Measurements from ENCODE around the gene BEND3. TPM values are rescaled to one million over a fixed set of nuclear protein-coding genes. Genes with fewer than 3 reads are reported as not detected.

Gene BEND3
- total and polyA plus RNA-seq, 2 experiments from 2014 or later: 9.2 to 33.7 TPM

GRCh38 chr6:107122748-107123147, 7.4 kb upstream of the BEND3 start:
- H3K4me1 Mint-ChIP-seq: peaks cover 34% of the 10 kb centered on the region
- H3K4me1 ChIP-seq (ENCODE audit: insufficient read depth): peaks cover 12% of the 10 kb centered on the region
- DNase-seq (ENCODE audit: low spot score) (no peak), ATAC-seq (no peak)
- peaks cover 3% of the 10 kb centered on the region for H3K27me3 Mint-ChIP-seq (ENCODE audit: insufficient read depth, low read depth, poor library complexity)
- no peaks in the 10 kb centered on the region for H3K27me3 ChIP-seq (ENCODE audit: insufficient read depth)
- no peak overlapping the region for H3K27ac Mint-ChIP-seq
- no peaks in the 10 kb centered on the region for H3K9me2 ChIP-seq (ENCODE audit: insufficient read depth)
- 0 out of 2 replicates have a peak, but pooled peaks cover 5% of the 10 kb centered on the region for H3F3A ChIP-seq (replicated peaks; ENCODE audit: low read depth)
- TF ChIP-seq JUNB (IDR thresholded peaks at IDR 0.05; ENCODE audit: unreplicated experiment) (no peak), POLR2AphosphoS5 (IDR thresholded peaks at IDR 0.05; ENCODE audit: low read depth) (no peak), ZNF114 (CRISPR knock-in tag; IDR thresholded peaks at IDR 0.05) (no peak), ZNF331 (CRISPR knock-in tag; IDR thresholded peaks at IDR 0.05; ENCODE audit: low read depth) (no peak), ETS1 (IDR thresholded peaks at IDR 0.05) (no peak), CREB1 (CRISPR knock-in tag; IDR thresholded peaks at IDR 0.05; ENCODE audit: low read depth) (no peak)
- TF ChIP-seq, protein P1, sequence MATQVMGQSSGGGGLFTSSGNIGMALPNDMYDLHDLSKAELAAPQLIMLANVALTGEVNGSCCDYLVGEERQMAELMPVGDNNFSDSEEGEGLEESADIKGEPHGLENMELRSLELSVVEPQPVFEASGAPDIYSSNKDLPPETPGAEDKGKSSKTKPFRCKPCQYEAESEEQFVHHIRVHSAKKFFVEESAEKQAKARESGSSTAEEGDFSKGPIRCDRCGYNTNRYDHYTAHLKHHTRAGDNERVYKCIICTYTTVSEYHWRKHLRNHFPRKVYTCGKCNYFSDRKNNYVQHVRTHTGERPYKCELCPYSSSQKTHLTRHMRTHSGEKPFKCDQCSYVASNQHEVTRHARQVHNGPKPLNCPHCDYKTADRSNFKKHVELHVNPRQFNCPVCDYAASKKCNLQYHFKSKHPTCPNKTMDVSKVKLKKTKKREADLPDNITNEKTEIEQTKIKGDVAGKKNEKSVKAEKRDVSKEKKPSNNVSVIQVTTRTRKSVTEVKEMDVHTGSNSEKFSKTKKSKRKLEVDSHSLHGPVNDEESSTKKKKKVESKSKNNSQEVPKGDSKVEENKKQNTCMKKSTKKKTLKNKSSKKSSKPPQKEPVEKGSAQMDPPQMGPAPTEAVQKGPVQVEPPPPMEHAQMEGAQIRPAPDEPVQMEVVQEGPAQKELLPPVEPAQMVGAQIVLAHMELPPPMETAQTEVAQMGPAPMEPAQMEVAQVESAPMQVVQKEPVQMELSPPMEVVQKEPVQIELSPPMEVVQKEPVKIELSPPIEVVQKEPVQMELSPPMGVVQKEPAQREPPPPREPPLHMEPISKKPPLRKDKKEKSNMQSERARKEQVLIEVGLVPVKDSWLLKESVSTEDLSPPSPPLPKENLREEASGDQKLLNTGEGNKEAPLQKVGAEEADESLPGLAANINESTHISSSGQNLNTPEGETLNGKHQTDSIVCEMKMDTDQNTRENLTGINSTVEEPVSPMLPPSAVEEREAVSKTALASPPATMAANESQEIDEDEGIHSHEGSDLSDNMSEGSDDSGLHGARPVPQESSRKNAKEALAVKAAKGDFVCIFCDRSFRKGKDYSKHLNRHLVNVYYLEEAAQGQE (IDR thresholded peaks at IDR 0.05; ENCODE audit: unreplicated experiment): no peak
- no peaks in the 10 kb centered on the region for H4K20me1 ChIP-seq (replicated peaks; ENCODE audit: insufficient read depth)
- no peak overlapping the region for H2AFZ ChIP-seq
- no peak overlapping the region for H3K4me3 Mint-ChIP-seq
- no peak overlapping the region for H3K27ac ChIP-seq (ENCODE audit: low read depth)
- no peak overlapping the region for H3K4me3 ChIP-seq
- H3K79me2 ChIP-seq (replicated peaks; ENCODE audit: insufficient read depth): no peaks in the 10 kb centered on the region
- no peaks in the 10 kb centered on the region for H3K9me3 Mint-ChIP-seq
- H3K36me3 Mint-ChIP-seq (ENCODE audit: low read depth): no peaks in the 10 kb centered on the region
- no peak overlapping the region for H3K4me2 ChIP-seq
- no peaks in the 10 kb centered on the region for H3K36me3 ChIP-seq (ENCODE audit: insufficient read depth)

DNA sequence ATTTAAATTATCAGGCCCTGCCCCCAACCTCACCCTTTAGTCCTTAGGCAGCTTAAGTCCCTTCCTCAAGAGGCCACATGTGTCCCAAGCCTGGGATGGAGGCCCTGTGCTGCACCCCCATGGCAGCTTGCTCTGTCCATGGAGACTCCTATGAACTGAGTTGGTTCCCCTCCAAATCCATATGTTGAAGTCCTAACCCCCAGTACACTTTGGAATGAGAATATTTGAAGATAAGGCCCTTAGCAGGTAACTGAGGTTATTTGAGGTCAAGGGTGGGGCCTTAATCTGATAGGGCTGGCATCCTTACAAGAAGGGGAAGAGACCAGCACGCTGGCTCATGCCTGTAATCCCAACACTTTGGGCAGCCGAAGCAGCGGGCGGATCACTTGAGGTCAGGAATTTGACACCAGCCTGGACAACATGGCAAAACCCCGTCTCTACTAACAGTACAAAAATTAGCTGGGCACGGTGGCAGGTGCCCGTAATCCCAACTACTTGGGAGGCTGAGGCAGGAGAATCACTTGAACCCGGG, 6.7 kb upstream of the BEND3 start:
- Histone ChIP-seq H3F3A (replicated peaks; ENCODE audit: low read depth) (0 out of 2 replicates have a peak, but pooled peaks cover 5% of the 10 kb centered on the region), H4K20me1 (replicated peaks; ENCODE audit: insufficient read depth) (no peaks in the 10 kb centered on the region), H3K27me3 (ENCODE audit: insufficient read depth) (no peaks in the 10 kb centered on the region), H3K4me1 (ENCODE audit: insufficient read depth) (peaks cover 16% of the 10 kb centered on the region), H3K36me3 (ENCODE audit: insufficient read depth) (no peaks in the 10 kb centered on the region), H3K79me2 (replicated peaks; ENCODE audit: insufficient read depth) (no peaks in the 10 kb centered on the region), H2AFZ (no peak overlapping the region), H3K4me3 (no peak overlapping the region), H3K9me2 (ENCODE audit: insufficient read depth) (no peaks in the 10 kb centered on the region), H3K4me2 (no peak overlapping the region), H3K27ac (ENCODE audit: low read depth) (no peak overlapping the region)
- Mint-ChIP-seq H3K27me3 (ENCODE audit: insufficient read depth, low read depth, poor library complexity) (peaks cover 3% of the 10 kb centered on the region), H3K27ac (no peak overlapping the region), H3K4me1 (peaks cover 37% of the 10 kb centered on the region), H3K9me3 (no peaks in the 10 kb centered on the region), H3K36me3 (ENCODE audit: low read depth) (no peaks in the 10 kb centered on the region), H3K4me3 (no peak overlapping the region)
- ATAC-seq (no peak), DNase-seq (ENCODE audit: low spot score) (no peak)
- TF ChIP-seq ZNF331 (CRISPR knock-in tag; IDR thresholded peaks at IDR 0.05; ENCODE audit: low read depth): no peak
- TF ChIP-seq CREB1 (CRISPR knock-in tag; IDR thresholded peaks at IDR 0.05; ENCODE audit: low read depth): no peak
- no peak for TF ChIP-seq EZH2phosphoT487 (IDR thresholded peaks at IDR 0.05; ENCODE audit: unreplicated experiment)
- TF ChIP-seq EZH2 (IDR thresholded peaks at IDR 0.05; ENCODE audit: low read depth, unreplicated experiment): no peak
- TF ChIP-seq, protein P1 (IDR thresholded peaks at IDR 0.05; ENCODE audit: unreplicated experiment): no peak
- TF ChIP-seq STAT1 (IDR thresholded peaks at IDR 0.05; ENCODE audit: unreplicated experiment): no peak
- TF ChIP-seq POLR2AphosphoS5 (IDR thresholded peaks at IDR 0.05; ENCODE audit: low read depth): no peak

All from GM23338 (cell line).